K562 (cell line): Measurements from ENCODE around the gene VPS35. TPM values are rescaled to one million over a fixed set of nuclear protein-coding genes. Genes with fewer than 3 reads are reported as not detected.

Source experiments
- AFF1 ChIP-seq, 2 experiments: fragments of 450-650 bp; IDR thresholded peaks; 2 replicates each; pipeline ENCODE4 v1.6.1; 2018; ENCODE audit warnings: mild to moderate bottlenecking in 2 of 2, low read depth in 1 of 2; ENCODE audit not compliant: partially characterized antibody in 2 of 2
- HEY1 ChIP-seq: fragments of 250-450 bp; sonication (Bioruptor Pico); IDR thresholded peaks from 2 replicates; pipeline ENCODE4 v1.5.0; 2020; ENCODE audit warnings: mild to moderate bottlenecking, moderate library complexity, borderline replicate concordance
- HSF4 ChIP-seq: fragments of 250-450 bp; sonication (Bioruptor Pico); IDR thresholded peaks from 2 replicates; pipeline ENCODE4 v2.1.2; 2022; ENCODE audit warnings: mild to moderate bottlenecking, moderate library complexity, borderline replicate concordance
- KDM5B ChIP-seq: fragments of 200-600 bp; sonication (generic); IDR thresholded peaks from 2 replicates; pipeline ENCODE4 v1.6.1; 2012; ENCODE audit warnings: low read depth, mild to moderate bottlenecking, moderate library complexity, low read length, control low read depth, inconsistent platforms; ENCODE audit not compliant: insufficient replicate concordance
- PHB2 ChIP-seq: fragments of 450-650 bp; IDR thresholded peaks from 2 replicates; pipeline ENCODE4 v1.6.1; 2017; ENCODE audit warnings: low read depth
- RBM14 ChIP-seq: fragments of 200-400 bp; formaldehyde crosslinking; IDR thresholded peaks from 2 replicates; pipeline ENCODE4 v1.6.1; 2018; ENCODE audit warnings: low read depth, mild to moderate bottlenecking, low read length, moderate library complexity, borderline replicate concordance; ENCODE audit not compliant: insufficient read depth
- SMARCC2 ChIP-seq: fragments of 450-650 bp; IDR thresholded peaks from 2 replicates; pipeline ENCODE4 v1.6.1; 2017; ENCODE audit warnings: antibody characterized with exemption, moderate library complexity, mild to moderate bottlenecking, low read depth
- SP1 ChIP-seq: sonication (generic); formaldehyde crosslinking; IDR thresholded peaks from 2 replicates; pipeline ENCODE4 v1.8.1; 2022; ENCODE audit warnings: mild to moderate bottlenecking, missing genetic modification reagents
- SPI1 ChIP-seq: IDR thresholded peaks from 2 replicates; pipeline ENCODE4 v1.6.1; 2011; ENCODE audit warnings: low read depth, low read length, control low read depth, borderline replicate concordance
- TBP ChIP-seq: optimal IDR thresholded peaks from 2 replicates; pipeline ENCODE3; 2011; ENCODE audit warnings: low read depth, low read length, improper control_type of control experiment
- ZNF655 ChIP-seq: fragments of 250-450 bp; sonication (Bioruptor Pico); IDR thresholded peaks from 2 replicates; pipeline ENCODE4 v1.5.0; 2021
- ZNF785 ChIP-seq: fragments of 250-450 bp; sonication (Bioruptor Pico); IDR thresholded peaks from 2 replicates; pipeline ENCODE4 v1.4.0; 2020; ENCODE audit warnings: mild to moderate bottlenecking
- polyA plus RNA-seq, 8 experiments: library from polyadenylated mRNA; depleted of rRNA in 4 of 8; stranded (reverse) in 5 of 8; unstranded in 3 of 8; fragments of >200 nt; fragmentation: Nextera tagmentation in 2 of 8; fragmentation: Illumina TruSeq in 1 of 8; extraction: Ambion mirVana in 2 of 8; extraction: Trizol in 1 of 8; gene quantifications; 2 replicates each; pipeline versions ENCODE4 v1.2.1 to v1.2.3, GENCODE V29; 2011 to 2014; ENCODE audit warnings: inconsistent platforms in 1 of 8, missing spikeins in 1 of 8
- total RNA-seq, 7 experiments: library from RNA; depleted of rRNA in 6 of 7; stranded (reverse); fragments of >200 nt in 6 of 7; fragmentation: Illumina TruSeq in 2 of 7; extraction: Trizol in 2 of 7; gene quantifications; 2 replicates each; pipeline versions ENCODE4 v1.2.1 to v1.2.3, GENCODE V29; 2011 to 2021; ENCODE audit warnings: low replicate concordance in 1 of 7

The VPS35 gene
- total and polyA plus RNA-seq, 9 of the 15 experiments (the other 6 are each of a cell fraction or from before 2014, with no cell fraction given) = 32.7 to 131 (median 66.2) TPM

DNA sequence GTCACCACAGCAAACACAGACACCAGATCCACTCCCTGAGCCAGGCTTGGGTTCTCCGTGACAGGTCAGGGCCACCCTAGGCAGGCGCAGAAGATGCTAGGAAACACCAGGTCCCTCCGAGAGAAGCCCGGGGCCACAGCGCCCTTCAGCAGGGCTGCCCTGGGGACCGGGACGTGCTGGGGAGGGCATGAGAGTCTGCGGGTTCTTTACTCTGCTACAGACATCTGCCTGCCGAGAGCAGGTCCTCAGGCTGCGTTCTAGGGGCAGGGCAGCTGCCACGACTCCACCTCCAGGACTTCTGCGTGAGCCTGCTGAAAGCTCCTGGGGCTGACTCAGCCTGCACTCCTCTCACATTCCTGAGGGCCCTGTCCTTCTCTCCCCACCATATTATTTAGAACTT, 47.7 kb upstream of the VPS35 start (continued):
- no peak for TF ChIP-seq ZNF655 (CRISPR knock-in tag)
- TF ChIP-seq KDM5B = no peak
- no peak for TF ChIP-seq SPI1
- TF ChIP-seq ZNF785 (CRISPR knock-in tag) = no peak
- no peak for TF ChIP-seq TBP
- no peak for TF ChIP-seq AFF1 (IDR thresholded peaks at IDR 0.05; ENCODE audit: low read depth in 1 of 2, partially characterized antibody in 2 of 2)
- TF ChIP-seq PHB2 = no peak
- TF ChIP-seq SP1 = no peak
- TF ChIP-seq HEY1 (CRISPR knock-in tag) = no peak
- no peak for TF ChIP-seq HSF4 (CRISPR knock-in tag)
- no peak for TF ChIP-seq SMARCC2
- TF ChIP-seq RBM14 = no peak
